ENCODE measurements around the gene WFIKKN2. TPM values are rescaled to one million over a fixed set of nuclear protein-coding genes. Genes with fewer than 3 reads are reported as not detected.
"Not testable (repeated sequence)": the region's sequence is repeated elsewhere in the genome, so short reads cannot be mapped to it uniquely, and the experiment has no call there.

WFIKKN2 gene
- total RNA-seq, 2 donors from 2014 or later, result 0.29 to 0.35 TPM

GRCh38 chr17:50871898-50872297 is 36.5 kb downstream of the WFIKKN2 start:
- whole genome bisulfite sequencing, 2 experiments (ENCODE audit: insufficient coverage in 1 of 2, insufficient read length in 1 of 2), result 80 to 81% methylated on average over 2 of the region's 2 CpGs
- H3K4me3 ChIP-seq (ENCODE audit: low read length), result no peak overlapping the region
- H3K9me3 ChIP-seq (ENCODE audit: control insufficient read depth, low read length), result no peaks in the 10 kb centered on the region
- H3K9ac ChIP-seq (ENCODE audit: extremely low read depth, low read length, poor library complexity, severe bottlenecking), result no peak overlapping the region
- Mint-ChIP-seq H3K36me3 (ENCODE audit: low read depth) (no peaks in the 10 kb centered on the region), H3K4me1 (peaks cover 10% of the 10 kb centered on the region), H3K27ac (no peak overlapping the region), H3K9me3 (no peaks in the 10 kb centered on the region), H3K27me3 (ENCODE audit: insufficient read depth) (no peaks in the 10 kb centered on the region), H3K4me3 (no peak overlapping the region)
- TF ChIP-seq CTCF (conservative IDR thresholded peaks at IDR 0.05), result no peak
- no peak overlapping the region for H3K27ac ChIP-seq (ENCODE audit: low read depth, low read length)
- no peaks in the 10 kb centered on the region for H3K4me1 ChIP-seq (ENCODE audit: control insufficient read depth, insufficient read depth, low read length)
- H3K27me3 ChIP-seq (ENCODE audit: control insufficient read depth, insufficient read depth, low read length, poor library complexity, severe bottlenecking), result no peaks in the 10 kb centered on the region
- no peaks in the 10 kb centered on the region for H3K36me3 ChIP-seq (ENCODE audit: control insufficient read depth, insufficient read depth, low read length)
- DNase-seq, result peak; percentile 28

GRCh38 chr17:50872710-50873424 is 37.5 kb downstream of the WFIKKN2 start:
- Histone ChIP-seq H3K4me3 (ENCODE audit: low read length) (no peak overlapping the region), H3K27me3 (ENCODE audit: control insufficient read depth, insufficient read depth, low read length, poor library complexity, severe bottlenecking) (no peaks in the 10 kb centered on the region), H3K36me3 (ENCODE audit: control insufficient read depth, insufficient read depth, low read length) (no peaks in the 10 kb centered on the region), H3K27ac (ENCODE audit: low read depth, low read length) (no peak overlapping the region), H3K4me1 (ENCODE audit: control insufficient read depth, insufficient read depth, low read length) (no peaks in the 10 kb centered on the region), H3K9ac (ENCODE audit: extremely low read depth, low read length, poor library complexity, severe bottlenecking) (no peak overlapping the region), H3K9me3 (ENCODE audit: control insufficient read depth, low read length) (no peaks in the 10 kb centered on the region)
- H3K36me3 Mint-ChIP-seq (ENCODE audit: low read depth), result no peaks in the 10 kb centered on the region
- H3K4me1 Mint-ChIP-seq, result peaks cover 8% of the 10 kb centered on the region
- no peak overlapping the region for H3K27ac Mint-ChIP-seq
- no peaks in the 10 kb centered on the region for H3K27me3 Mint-ChIP-seq (ENCODE audit: insufficient read depth)
- no peak for TF ChIP-seq CTCF (conservative IDR thresholded peaks at IDR 0.05)
- 93 to 94% methylated on average over 3 to 4 of the region's 4 CpGs for WGBS, 2 experiments (ENCODE audit: insufficient coverage in 1 of 2, insufficient read length in 1 of 2)
- DNase-seq, result peak; percentile 34
- no peak overlapping the region for H3K4me3 Mint-ChIP-seq
- no peaks in the 10 kb centered on the region for H3K9me3 Mint-ChIP-seq

- peaks cover 3% of the 10 kb centered on the region for H3K9me3 Mint-ChIP-seq
- WGBS, 2 experiments (ENCODE audit: insufficient coverage in 1 of 2, insufficient read length in 1 of 2), result 86 to 91% methylated on average over 2 of the region's 2 CpGs
These were observed 39.7 kb downstream of the WFIKKN2 start for GRCh38 chr17:50875074-50875473.

GRCh38 chr17:50877042-50877441 is 41.7 kb downstream of the WFIKKN2 start:
- not testable (repeated sequence) for H3K9me3 Mint-ChIP-seq; H3K4me3 Mint-ChIP-seq; H3K4me3 ChIP-seq (ENCODE audit: low read length); H3K27me3 Mint-ChIP-seq (ENCODE audit: insufficient read depth); H3K36me3 Mint-ChIP-seq (ENCODE audit: low read depth); H3K36me3 ChIP-seq (ENCODE audit: control insufficient read depth, insufficient read depth, low read length); H3K27ac ChIP-seq (ENCODE audit: low read depth, low read length); H3K4me1 Mint-ChIP-seq; H3K4me1 ChIP-seq (ENCODE audit: control insufficient read depth, insufficient read depth, low read length); H3K9me3 ChIP-seq (ENCODE audit: control insufficient read depth, low read length); H3K27me3 ChIP-seq (ENCODE audit: control insufficient read depth, insufficient read depth, low read length, poor library complexity, severe bottlenecking); DNase-seq; H3K9ac ChIP-seq (ENCODE audit: extremely low read depth, low read length, poor library complexity, severe bottlenecking); H3K27ac Mint-ChIP-seq
- 94% methylated on average over 8 of the region's 9 CpGs; no CpG with 5 or more reads in 1 of the 2 experiments for WGBS, 2 experiments (ENCODE audit: insufficient coverage in 1 of 2, insufficient read length in 1 of 2)

More at GRCh38 chr17:50875074-50875473, 39.7 kb downstream of the WFIKKN2 start:
- no peaks in the 10 kb centered on the region for H3K36me3 Mint-ChIP-seq (ENCODE audit: low read depth)
- H3K9ac ChIP-seq (ENCODE audit: extremely low read depth, low read length, poor library complexity, severe bottlenecking), result no peak overlapping the region
- H3K4me3 Mint-ChIP-seq, result no peak overlapping the region
- H3K27me3 ChIP-seq (ENCODE audit: control insufficient read depth, insufficient read depth, low read length, poor library complexity, severe bottlenecking), result no peaks in the 10 kb centered on the region
- no peak overlapping the region for H3K4me3 ChIP-seq (ENCODE audit: low read length)
- H3K9me3 ChIP-seq (ENCODE audit: control insufficient read depth, low read length), result peaks cover 7% of the 10 kb centered on the region
- DNase-seq, result no peak
- no peaks in the 10 kb centered on the region for H3K27me3 Mint-ChIP-seq (ENCODE audit: insufficient read depth)
- no peak for TF ChIP-seq CTCF (conservative IDR thresholded peaks at IDR 0.05)
- no peaks in the 10 kb centered on the region for H3K4me1 ChIP-seq (ENCODE audit: control insufficient read depth, insufficient read depth, low read length)
- no peak overlapping the region for H3K27ac Mint-ChIP-seq
- no peak overlapping the region for H3K27ac ChIP-seq (ENCODE audit: low read depth, low read length)
- H3K4me1 Mint-ChIP-seq, result no peaks in the 10 kb centered on the region
- H3K36me3 ChIP-seq (ENCODE audit: control insufficient read depth, insufficient read depth, low read length), result no peaks in the 10 kb centered on the region
